HepG2 (cell line): ENCODE results near the gene HSDL2. TPM values are rescaled to one million over a fixed set of nuclear protein-coding genes. Genes with fewer than 3 reads are reported as not detected.
A peak's percentile ranks its signal among the peaks of the same experiment; 100 is the strongest.

Experiments used
- CEBPG ChIP-seq: IDR thresholded peaks from 2 replicates; pipeline ENCODE4 v1.6.1; 2016
- GABPA ChIP-seq, 2 experiments: IDR thresholded peaks; 2 replicates each; pipeline ENCODE4 v1.6.1; 2011 to 2016; ENCODE audit warnings: low read depth in 2 of 2, low read length in 1 of 2, missing biosample characterization in 1 of 2, missing genetic modification characterization in 1 of 2
- HIVEP1 ChIP-seq: sonication (generic); formaldehyde crosslinking; IDR thresholded peaks from 2 replicates; pipeline ENCODE4 v1.4.0; 2020; ENCODE audit warnings: mild to moderate bottlenecking, missing genetic modification reagents
- ISL2 ChIP-seq: sonication (generic); formaldehyde crosslinking; IDR thresholded peaks from 2 replicates; pipeline ENCODE4 v1.5.0; 2020; ENCODE audit warnings: missing genetic modification reagents
- KDM1A ChIP-seq: IDR thresholded peaks from 2 replicates; pipeline ENCODE4 v1.6.1; 2016; ENCODE audit warnings: missing compliant biosample characterization
- KDM6A ChIP-seq: IDR thresholded peaks from 2 replicates; pipeline ENCODE4 v1.6.1; 2016; ENCODE audit warnings: low read depth
- MYC ChIP-seq: sonication (generic); formaldehyde crosslinking; IDR thresholded peaks from 2 replicates; pipeline ENCODE4 v1.9.0; 2021; ENCODE audit warnings: missing genetic modification reagents, borderline replicate concordance
- MZF1 ChIP-seq: sonication (generic); formaldehyde crosslinking; IDR thresholded peaks from 2 replicates; pipeline ENCODE4 v1.8.1; 2023; ENCODE audit warnings: mild to moderate bottlenecking, missing genetic modification reagents, borderline replicate concordance
- POGZ ChIP-seq: sonication (generic); formaldehyde crosslinking; IDR thresholded peaks from 2 replicates; pipeline ENCODE4 v1.4.0; 2020; ENCODE audit warnings: mild to moderate bottlenecking, missing genetic modification reagents
- PRDM15 ChIP-seq: sonication (generic); formaldehyde crosslinking; IDR thresholded peaks from 2 replicates; pipeline ENCODE4 v1.4.0; 2020; ENCODE audit warnings: missing genetic modification reagents
- ZBTB38 ChIP-seq: sonication (generic); formaldehyde crosslinking; IDR thresholded peaks from 2 replicates; pipeline ENCODE4 v1.5.1; 2020; ENCODE audit warnings: mild to moderate bottlenecking, missing genetic modification reagents
- ZFX ChIP-seq: sonication (generic); formaldehyde crosslinking; IDR thresholded peaks from 2 replicates; pipeline ENCODE4 v1.4.0; 2020; ENCODE audit warnings: mild to moderate bottlenecking, low read depth, missing genetic modification reagents, moderate library complexity
- ZNF441 ChIP-seq: sonication (generic); formaldehyde crosslinking; IDR thresholded peaks from 2 replicates; pipeline ENCODE4 v1.7.0; 2021; ENCODE audit warnings: missing genetic modification reagents, borderline replicate concordance
- ZNF503 ChIP-seq: sonication (generic); formaldehyde crosslinking; IDR thresholded peaks from 2 replicates; pipeline ENCODE4 v1.4.0; 2020; ENCODE audit warnings: missing genetic modification reagents
- ZNF564 ChIP-seq: sonication (generic); formaldehyde crosslinking; IDR thresholded peaks from 2 replicates; pipeline ENCODE4 v1.8.1; 2023; ENCODE audit warnings: mild to moderate bottlenecking, missing genetic modification reagents
- ZNF710 ChIP-seq: sonication (generic); formaldehyde crosslinking; IDR thresholded peaks from 2 replicates; pipeline ENCODE4 v1.5.0; 2020; ENCODE audit warnings: mild to moderate bottlenecking, missing genetic modification reagents, borderline replicate concordance
- ZNF776 ChIP-seq: sonication (generic); formaldehyde crosslinking; IDR thresholded peaks from 2 replicates; pipeline ENCODE4 v1.4.0; 2020; ENCODE audit warnings: mild to moderate bottlenecking, missing genetic modification reagents
- ZNF83 ChIP-seq: sonication (generic); formaldehyde crosslinking; IDR thresholded peaks from 2 replicates; pipeline ENCODE4 v1.4.0; 2020; ENCODE audit warnings: missing genetic modification reagents, mild to moderate bottlenecking, borderline replicate concordance
- polyA plus RNA-seq, 8 experiments: library from polyadenylated mRNA; depleted of rRNA in 3 of 8; stranded (reverse) in 7 of 8; unstranded in 1 of 8; fragments of >200 nt; fragmentation: Illumina TruSeq in 4 of 8; extraction: Trizol in 4 of 8; gene quantifications; 2 replicates each; pipeline versions ENCODE4 v1.2.1 to v1.2.3, GENCODE V29; 2011 to 2016; ENCODE audit warnings: low read depth in 4 of 8, missing spikeins in 1 of 8, mixed read lengths in 1 of 8; ENCODE audit not compliant: insufficient read depth in 1 of 8
- total RNA-seq, 5 experiments: library from RNA; depleted of rRNA; stranded (reverse); fragments of >200 nt; fragmentation: Illumina TruSeq; extraction: Trizol; gene quantifications; 2 replicates each; pipeline ENCODE4 v1.2.3, GENCODE V29; 2016; ENCODE audit warnings: low read depth in 1 of 5
- TF ChIP-seq, protein P1 (sequence below): sonication (generic); formaldehyde crosslinking; IDR thresholded peaks from 2 replicates; pipeline ENCODE4 v1.5.0; 2020; ENCODE audit warnings: missing genetic modification reagents
- TF ChIP-seq, protein P2 (sequence below): sonication (generic); formaldehyde crosslinking; IDR thresholded peaks from 2 replicates; pipeline ENCODE4 v1.4.0; 2020; ENCODE audit warnings: mild to moderate bottlenecking, missing genetic modification reagents

HSDL2 gene
- total and polyA plus RNA-seq, 2 of the 13 experiments (the other 11 are each of a cell fraction or from before 2014, with no cell fraction given): 55.3 to 80.2 TPM

DNA sequence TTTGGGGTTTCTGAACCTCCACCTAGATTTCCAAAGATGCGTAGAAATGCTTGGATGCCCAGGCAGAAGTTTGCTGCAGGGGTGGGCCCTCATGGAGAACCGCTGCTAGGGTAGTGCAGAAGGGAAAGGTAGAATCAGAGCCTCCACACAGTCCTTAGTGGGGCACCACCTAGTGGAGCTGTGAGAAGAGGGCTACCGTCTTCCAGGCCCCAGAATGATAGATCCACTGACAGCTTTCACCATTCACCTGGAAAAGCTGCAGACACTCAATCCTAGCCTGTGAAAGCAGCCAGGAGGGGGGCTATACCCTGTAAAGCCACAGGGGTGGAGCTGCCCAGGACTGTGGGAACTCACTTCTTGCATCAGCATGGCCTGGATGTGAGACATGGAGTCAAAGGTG is 13.3 kb upstream of the HSDL2 start (continued):
- TF ChIP-seq, protein P1, sequence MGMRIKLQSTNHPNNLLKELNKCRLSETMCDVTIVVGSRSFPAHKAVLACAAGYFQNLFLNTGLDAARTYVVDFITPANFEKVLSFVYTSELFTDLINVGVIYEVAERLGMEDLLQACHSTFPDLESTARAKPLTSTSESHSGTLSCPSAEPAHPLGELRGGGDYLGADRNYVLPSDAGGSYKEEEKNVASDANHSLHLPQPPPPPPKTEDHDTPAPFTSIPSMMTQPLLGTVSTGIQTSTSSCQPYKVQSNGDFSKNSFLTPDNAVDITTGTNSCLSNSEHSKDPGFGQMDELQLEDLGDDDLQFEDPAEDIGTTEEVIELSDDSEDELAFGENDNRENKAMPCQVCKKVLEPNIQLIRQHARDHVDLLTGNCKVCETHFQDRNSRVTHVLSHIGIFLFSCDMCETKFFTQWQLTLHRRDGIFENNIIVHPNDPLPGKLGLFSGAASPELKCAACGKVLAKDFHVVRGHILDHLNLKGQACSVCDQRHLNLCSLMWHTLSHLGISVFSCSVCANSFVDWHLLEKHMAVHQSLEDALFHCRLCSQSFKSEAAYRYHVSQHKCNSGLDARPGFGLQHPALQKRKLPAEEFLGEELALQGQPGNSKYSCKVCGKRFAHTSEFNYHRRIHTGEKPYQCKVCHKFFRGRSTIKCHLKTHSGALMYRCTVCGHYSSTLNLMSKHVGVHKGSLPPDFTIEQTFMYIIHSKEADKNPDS (CRISPR knock-in tag): no peak
- no peak for TF ChIP-seq ZBTB38 (CRISPR knock-in tag)
- TF ChIP-seq ZNF776 (CRISPR knock-in tag): no peak
- TF ChIP-seq POGZ (CRISPR knock-in tag): peak; percentile 40; the same call in 1 of the 2 replicates
- 0 out of 2 replicates have a peak, but pooled peaks have one; percentile 30 for TF ChIP-seq HIVEP1 (CRISPR knock-in tag)
- TF ChIP-seq KDM6A (CRISPR knock-in tag): no peak
- no peak for TF ChIP-seq GABPA (IDR thresholded peaks at IDR 0.05; ENCODE audit: low read depth, low read length)
- no peak for TF ChIP-seq GABPA (CRISPR knock-in tag; IDR thresholded peaks at IDR 0.05; ENCODE audit: low read depth)
- TF ChIP-seq CEBPG: peak; percentile 32; the same call in 1 of the 2 replicates
- TF ChIP-seq ZNF83 (CRISPR knock-in tag): no peak
- TF ChIP-seq, protein P2, sequence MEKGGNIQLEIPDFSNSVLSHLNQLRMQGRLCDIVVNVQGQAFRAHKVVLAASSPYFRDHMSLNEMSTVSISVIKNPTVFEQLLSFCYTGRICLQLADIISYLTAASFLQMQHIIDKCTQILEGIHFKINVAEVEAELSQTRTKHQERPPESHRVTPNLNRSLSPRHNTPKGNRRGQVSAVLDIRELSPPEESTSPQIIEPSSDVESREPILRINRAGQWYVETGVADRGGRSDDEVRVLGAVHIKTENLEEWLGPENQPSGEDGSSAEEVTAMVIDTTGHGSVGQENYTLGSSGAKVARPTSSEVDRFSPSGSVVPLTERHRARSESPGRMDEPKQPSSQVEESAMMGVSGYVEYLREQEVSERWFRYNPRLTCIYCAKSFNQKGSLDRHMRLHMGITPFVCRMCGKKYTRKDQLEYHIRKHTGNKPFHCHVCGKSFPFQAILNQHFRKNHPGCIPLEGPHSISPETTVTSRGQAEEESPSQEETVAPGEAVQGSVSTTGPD (CRISPR knock-in tag): no peak
- TF ChIP-seq MZF1 (CRISPR knock-in tag): no peak
- TF ChIP-seq ZNF564 (CRISPR knock-in tag): no peak
- no peak for TF ChIP-seq ZNF441
- TF ChIP-seq PRDM15 (CRISPR knock-in tag): no peak
- TF ChIP-seq ZNF503 (CRISPR knock-in tag): no peak
- no peak for TF ChIP-seq KDM1A (CRISPR knock-in tag)
- TF ChIP-seq MYC (CRISPR knock-in tag): no peak
- peak; percentile 23; the same call in 1 of the 2 replicates for TF ChIP-seq ZFX (CRISPR knock-in tag)
- TF ChIP-seq ISL2 (CRISPR knock-in tag): no peak
- TF ChIP-seq ZNF710 (CRISPR knock-in tag): no peak
